Measurements from ENCODE around the gene PIR.

PIR gene

GRCh38 chrX:15515931-15516330 lies 22.8 kb upstream of the PIR start:
- ChIA-PET CTCF (interaction anchor here (1.0 kb wide), 1 partner anchor 12 kb away, joined by 3 read pairs; no protein-coding TSS in a partner anchor), POLR2A (no interaction called here)
- Histone ChIP-seq H3K4me1 (ENCODE audit: control extremely low read depth in 1 of 4, control insufficient read depth in 4 of 4, insufficient read depth in 4 of 4, low read length in 3 of 4) (peaks cover 0 to 30% (median 3%) of the 10 kb centered on the region in 4 experiments), H3K4me3 (ENCODE audit: control insufficient read depth in 1 of 7, extremely low read depth in 1 of 7, insufficient read depth in 4 of 7, low read depth in 2 of 7, low read length in 6 of 7) (peak overlapping the region in 1 of 7 experiments; percentile 33), H3K27ac (ENCODE audit: insufficient read depth in 1 of 2, low read depth in 1 of 2, low read length in 2 of 2, poor library complexity in 1 of 2, severe bottlenecking in 2 of 2) (peak overlapping the region in 1 of 2 experiments; percentile 38), H3K27me3 (replicated peaks in 2 of 5; ENCODE audit: control insufficient read depth in 4 of 5, insufficient read depth in 5 of 5, low read length in 4 of 5) (peaks cover 0 to 4% (median 0%) of the 10 kb centered on the region in 5 experiments), H3K36me3 (ENCODE audit: control insufficient read depth in 4 of 4, insufficient read depth in 4 of 4, low read length in 3 of 4) (no peaks in the 10 kb centered on the region), H3K9me3 (ENCODE audit: control extremely low read depth in 1 of 5, control insufficient read depth in 4 of 5, insufficient read depth in 2 of 5, low read depth in 1 of 5, low read length in 4 of 5) (no peaks in the 10 kb centered on the region)
- peak; percentile 44 to 74 (median 61) for DNase-seq
- 15% methylated on average over 5 of the region's 6 CpGs for WGBS (ENCODE audit: insufficient coverage)

DNA sequence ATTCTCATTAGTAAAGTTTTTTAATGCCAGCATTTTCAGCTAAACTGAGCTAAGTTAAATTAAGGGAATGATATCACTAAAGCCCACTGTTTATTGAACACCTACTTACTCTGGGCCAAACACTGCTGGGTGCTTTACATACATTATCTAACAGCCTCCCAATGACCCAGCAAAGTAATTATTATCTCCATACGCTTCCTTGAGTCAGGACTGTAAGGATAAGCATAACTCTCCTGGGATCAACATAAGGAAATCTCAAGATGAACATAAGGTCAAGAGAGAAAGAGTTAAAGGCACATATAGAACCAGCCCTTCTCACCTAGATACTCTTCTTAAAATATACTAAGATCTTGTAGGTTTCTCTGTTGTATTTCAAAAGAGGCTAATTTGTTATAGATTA lies 21.1 kb upstream of the PIR start:
- no peaks in the 10 kb centered on the region for H3K9me3 ChIP-seq (ENCODE audit: control extremely low read depth in 1 of 5, control insufficient read depth in 4 of 5, insufficient read depth in 2 of 5, low read depth in 1 of 5, low read length in 4 of 5)
- H3K27ac ChIP-seq (ENCODE audit: insufficient read depth in 1 of 2, low read depth in 1 of 2, low read length in 2 of 2, poor library complexity in 1 of 2, severe bottlenecking in 2 of 2): no peak overlapping the region
- WGBS (ENCODE audit: insufficient coverage): no CpG with 5 or more reads among the region's 1 CpG
- H3K4me1 ChIP-seq (ENCODE audit: control extremely low read depth in 1 of 4, control insufficient read depth in 4 of 4, insufficient read depth in 4 of 4, low read length in 3 of 4): peaks cover 0 to 30% (median 3%) of the 10 kb centered on the region in 4 experiments
- POLR2A ChIA-PET: no interaction called here
- H3K27me3 ChIP-seq (replicated peaks in 2 of 5; ENCODE audit: control insufficient read depth in 4 of 5, insufficient read depth in 5 of 5, low read length in 4 of 5): peaks cover 0 to 10% (median 0%) of the 10 kb centered on the region in 5 experiments
- CTCF ChIA-PET: no interaction called here
- H3K36me3 ChIP-seq (ENCODE audit: control insufficient read depth in 4 of 4, insufficient read depth in 4 of 4, low read length in 3 of 4): no peaks in the 10 kb centered on the region
- H3K4me3 ChIP-seq (ENCODE audit: control insufficient read depth in 1 of 7, extremely low read depth in 1 of 7, insufficient read depth in 4 of 7, low read depth in 2 of 7, low read length in 6 of 7): no peak overlapping the region
- DNase-seq: no peak

GRCh38 chrX:15512401-15512965 lies 19.4 kb upstream of the PIR start:
- POLR2A ChIA-PET: no interaction called here
- Histone ChIP-seq H3K27ac (ENCODE audit: insufficient read depth in 1 of 2, low read depth in 1 of 2, low read length in 2 of 2, poor library complexity in 1 of 2, severe bottlenecking in 2 of 2) (no peak overlapping the region), H3K4me1 (ENCODE audit: control extremely low read depth in 1 of 4, control insufficient read depth in 4 of 4, insufficient read depth in 4 of 4, low read length in 3 of 4) (peaks cover 0 to 30% (median 3%) of the 10 kb centered on the region in 4 experiments), H3K36me3 (ENCODE audit: control insufficient read depth in 4 of 4, insufficient read depth in 4 of 4, low read length in 3 of 4) (no peaks in the 10 kb centered on the region), H3K27me3 (replicated peaks in 2 of 5; ENCODE audit: control insufficient read depth in 4 of 5, insufficient read depth in 5 of 5, low read length in 4 of 5) (peaks cover 0 to 10% (median 0%) of the 10 kb centered on the region in 5 experiments), H3K9me3 (ENCODE audit: control extremely low read depth in 1 of 5, control insufficient read depth in 4 of 5, insufficient read depth in 2 of 5, low read depth in 1 of 5, low read length in 4 of 5) (no peaks in the 10 kb centered on the region), H3K4me3 (ENCODE audit: control insufficient read depth in 1 of 7, extremely low read depth in 1 of 7, insufficient read depth in 4 of 7, low read depth in 2 of 7, low read length in 6 of 7) (no peak overlapping the region)
- DNase-seq: peak in 2 of 3 donors; percentile 37 to 60
- CTCF ChIA-PET: interaction anchor here (1.3 kb wide), 1 partner anchor 44 kb away, joined by 3 read pairs; no protein-coding TSS in a partner anchor
- WGBS (ENCODE audit: insufficient coverage): 60% methylated on average over 2 of the region's 4 CpGs

- ChIA-PET CTCF (no interaction called here), POLR2A (interaction anchor here (0.6 kb wide), 1 partner anchor 41 kb away, joined by 3 read pairs; no protein-coding TSS in a partner anchor)
- H3K36me3 ChIP-seq (ENCODE audit: control insufficient read depth in 4 of 4, insufficient read depth in 4 of 4, low read length in 3 of 4): no peaks in the 10 kb centered on the region
- WGBS (ENCODE audit: insufficient coverage): 50% methylated on average over 1 of the region's 1 CpG
- H3K4me1 ChIP-seq (ENCODE audit: control extremely low read depth in 1 of 4, control insufficient read depth in 4 of 4, insufficient read depth in 4 of 4, low read length in 3 of 4): peaks cover 0 to 28% (median 3%) of the 10 kb centered on the region in 4 experiments
- H3K9me3 ChIP-seq (ENCODE audit: control extremely low read depth in 1 of 5, control insufficient read depth in 4 of 5, insufficient read depth in 2 of 5, low read depth in 1 of 5, low read length in 4 of 5): no peaks in the 10 kb centered on the region
- H3K27ac ChIP-seq (ENCODE audit: insufficient read depth in 1 of 2, low read depth in 1 of 2, low read length in 2 of 2, poor library complexity in 1 of 2, severe bottlenecking in 2 of 2): no peak overlapping the region
- no peak overlapping the region for H3K4me3 ChIP-seq (ENCODE audit: control insufficient read depth in 1 of 7, extremely low read depth in 1 of 7, insufficient read depth in 4 of 7, low read depth in 2 of 7, low read length in 6 of 7)
- no peak for DNase-seq
- H3K27me3 ChIP-seq (replicated peaks in 2 of 5; ENCODE audit: control insufficient read depth in 4 of 5, insufficient read depth in 5 of 5, low read length in 4 of 5): peaks cover 0 to 14% (median 0%) of the 10 kb centered on the region in 5 experiments
These were observed 18.4 kb upstream of the PIR start for GRCh38 chrX:15511563-15511962.

GRCh38 chrX:15509845-15510244 lies 16.7 kb upstream of the PIR start:
- Histone ChIP-seq H3K9me3 (ENCODE audit: control extremely low read depth in 1 of 5, control insufficient read depth in 4 of 5, insufficient read depth in 2 of 5, low read depth in 1 of 5, low read length in 4 of 5) (no peaks in the 10 kb centered on the region), H3K27ac (ENCODE audit: insufficient read depth in 1 of 2, low read depth in 1 of 2, low read length in 2 of 2, poor library complexity in 1 of 2, severe bottlenecking in 2 of 2) (no peak overlapping the region), H3K36me3 (ENCODE audit: control insufficient read depth in 4 of 4, insufficient read depth in 4 of 4, low read length in 3 of 4) (no peaks in the 10 kb centered on the region), H3K27me3 (replicated peaks in 2 of 5; ENCODE audit: control insufficient read depth in 4 of 5, insufficient read depth in 5 of 5, low read length in 4 of 5) (peaks cover 0 to 20% (median 0%) of the 10 kb centered on the region in 5 experiments), H3K4me3 (ENCODE audit: control insufficient read depth in 1 of 7, extremely low read depth in 1 of 7, insufficient read depth in 4 of 7, low read depth in 2 of 7, low read length in 6 of 7) (no peak overlapping the region), H3K4me1 (ENCODE audit: control extremely low read depth in 1 of 4, control insufficient read depth in 4 of 4, insufficient read depth in 4 of 4, low read length in 3 of 4) (peaks cover 0 to 25% (median 3%) of the 10 kb centered on the region in 4 experiments)
- ChIA-PET CTCF (no interaction called here), POLR2A (no interaction called here)
- no peak for DNase-seq

DNA sequence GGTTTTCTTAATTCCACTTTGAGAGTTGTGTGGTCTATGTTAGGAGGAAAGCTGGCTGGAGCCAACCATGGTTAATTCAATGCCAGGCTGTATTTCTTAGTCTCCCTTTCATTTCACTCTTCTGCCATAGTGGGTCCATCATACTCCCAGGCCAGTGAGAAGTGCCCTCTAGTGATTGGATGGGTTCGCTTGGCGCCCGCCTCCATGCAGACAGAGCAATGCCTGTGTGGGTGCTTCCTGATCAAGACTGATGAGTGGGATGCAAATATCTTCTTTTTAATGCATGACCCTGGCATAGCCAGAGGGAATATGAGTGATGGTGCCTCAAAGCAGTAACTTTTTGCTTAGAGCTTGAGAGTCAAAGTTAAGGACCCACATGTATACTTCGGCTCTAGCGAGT lies 13.9 kb upstream of the PIR start:
- H3K27me3 ChIP-seq (replicated peaks in 2 of 5; ENCODE audit: control insufficient read depth in 4 of 5, insufficient read depth in 5 of 5, low read length in 4 of 5): peaks cover 0 to 30% (median 0%) of the 10 kb centered on the region in 5 experiments
- CTCF ChIA-PET: no interaction called here
- peaks cover 0 to 8% (median 2%) of the 10 kb centered on the region in 4 experiments for H3K4me1 ChIP-seq (ENCODE audit: control extremely low read depth in 1 of 4, control insufficient read depth in 4 of 4, insufficient read depth in 4 of 4, low read length in 3 of 4)
- H3K4me3 ChIP-seq (ENCODE audit: control insufficient read depth in 1 of 7, extremely low read depth in 1 of 7, insufficient read depth in 4 of 7, low read depth in 2 of 7, low read length in 6 of 7): no peak overlapping the region
- 85% methylated on average over 4 of the region's 5 CpGs for WGBS (ENCODE audit: insufficient coverage)
- DNase-seq: no peak
- H3K9me3 ChIP-seq (ENCODE audit: control extremely low read depth in 1 of 5, control insufficient read depth in 4 of 5, insufficient read depth in 2 of 5, low read depth in 1 of 5, low read length in 4 of 5): no peaks in the 10 kb centered on the region
- no peak overlapping the region for H3K27ac ChIP-seq (ENCODE audit: insufficient read depth in 1 of 2, low read depth in 1 of 2, low read length in 2 of 2, poor library complexity in 1 of 2, severe bottlenecking in 2 of 2)
- POLR2A ChIA-PET: no interaction called here
- no peaks in the 10 kb centered on the region for H3K36me3 ChIP-seq (ENCODE audit: control insufficient read depth in 4 of 4, insufficient read depth in 4 of 4, low read length in 3 of 4)

GRCh38 chrX:15505101-15505500 lies 12.0 kb upstream of the PIR start:
- no CpG with 5 or more reads among the region's 3 CpGs for WGBS (ENCODE audit: insufficient coverage)
- Histone ChIP-seq H3K27me3 (replicated peaks in 2 of 5; ENCODE audit: control insufficient read depth in 4 of 5, insufficient read depth in 5 of 5, low read length in 4 of 5) (peaks cover 0 to 41% (median 0%) of the 10 kb centered on the region in 5 experiments), H3K27ac (ENCODE audit: insufficient read depth in 1 of 2, low read depth in 1 of 2, low read length in 2 of 2, poor library complexity in 1 of 2, severe bottlenecking in 2 of 2) (no peak overlapping the region), H3K36me3 (ENCODE audit: control insufficient read depth in 4 of 4, insufficient read depth in 4 of 4, low read length in 3 of 4) (no peaks in the 10 kb centered on the region), H3K4me3 (ENCODE audit: control insufficient read depth in 1 of 7, extremely low read depth in 1 of 7, insufficient read depth in 4 of 7, low read depth in 2 of 7, low read length in 6 of 7) (no peak overlapping the region), H3K4me1 (ENCODE audit: control extremely low read depth in 1 of 4, control insufficient read depth in 4 of 4, insufficient read depth in 4 of 4, low read length in 3 of 4) (peaks cover 0 to 5% (median 2%) of the 10 kb centered on the region in 4 experiments), H3K9me3 (ENCODE audit: control extremely low read depth in 1 of 5, control insufficient read depth in 4 of 5, insufficient read depth in 2 of 5, low read depth in 1 of 5, low read length in 4 of 5) (no peaks in the 10 kb centered on the region)
- ChIA-PET POLR2A (no interaction called here), CTCF (no interaction called here)
- DNase-seq: peak in 2 of 3 donors; percentile 21 to 31
